Suprapubic skin (tissue), 4 donors: ENCODE results near the gene TBXAS1.

Experiments used
- POLR2A ChIP-seq, 2 donors: fragments of 450-650 bp; IDR thresholded peaks; one replicate each; pipeline ENCODE4 v1.6.1; 2017; ENCODE audit warnings: antibody characterized with exemption in 2 of 2, mild to moderate bottlenecking in 2 of 2, moderate library complexity in 2 of 2
- POLR2AphosphoS5 ChIP-seq, 3 donors: sonication (generic); formaldehyde crosslinking; IDR thresholded peaks; one replicate each; pipeline ENCODE4 v1.6.1; 2017; ENCODE audit warnings: antibody characterized with exemption in 3 of 3

GRCh38 chr7:140068033-140068432, 239.0 kb downstream of the TBXAS1 start:
- TF ChIP-seq POLR2AphosphoS5 (IDR thresholded peaks at IDR 0.05) (no peak), POLR2A (IDR thresholded peaks at IDR 0.05) (no peak)
